GM10266 (cell line): ENCODE data around the gene SLC8A3.

Experiments used
- DNase-seq: peaks from one replicate; pipeline ENCODE4 v3.0.0; 2012; ENCODE audit errors: extremely low spot score
- CTCF ChIP-seq: IDR thresholded peaks from 2 replicates; pipeline ENCODE4 v1.5.1; 2012; ENCODE audit warnings: mild to moderate bottlenecking, low read depth; ENCODE audit not compliant: control insufficient read depth, insufficient read depth; ENCODE audit errors: missing control alignments

The SLC8A3 gene

GRCh38 chr14:70086685-70087379 is 101.9 kb downstream of the SLC8A3 start:
- TF ChIP-seq CTCF, result peak; percentile 68
- peak; percentile 32 for DNase-seq

- no peak for DNase-seq
- TF ChIP-seq CTCF, result no peak
Measured at GRCh38 chr14:70084226-70084625, 104.5 kb downstream of the SLC8A3 start.

GRCh38 chr14:70082394-70082793 is 106.4 kb downstream of the SLC8A3 start:
- DNase-seq, result no peak
- no peak for TF ChIP-seq CTCF

GRCh38 chr14:70080076-70080475 is 108.7 kb downstream of the SLC8A3 start:
- DNase-seq, result no peak
- TF ChIP-seq CTCF, result no peak

GRCh38 chr14:70078329-70078728 is 110.4 kb downstream of the SLC8A3 start:
- TF ChIP-seq CTCF, result no peak
- no peak for DNase-seq

GRCh38 chr14:70077720-70078119 is 111.0 kb downstream of the SLC8A3 start:
- DNase-seq, result no peak
- TF ChIP-seq CTCF, result no peak

GRCh38 chr14:70077005-70077404 is 111.7 kb downstream of the SLC8A3 start:
- TF ChIP-seq CTCF, result no peak
- no peak for DNase-seq
